Osteoblast (primary cell): ENCODE measurements around the gene ZSCAN20. TPM values are rescaled to one million over a fixed set of nuclear protein-coding genes. Genes with fewer than 3 reads are reported as not detected.
"Not testable (repeated sequence)": the region's sequence is repeated elsewhere in the genome, so short reads cannot be mapped to it uniquely, and the experiment has no call there.

Source experiments
- DNase-seq: peaks from one replicate; pipeline ENCODE4 v3.0.0; 2011; ENCODE audit warnings: low spot score, mixed read lengths; ENCODE audit not compliant: insufficient read length; ENCODE audit errors: missing footprints
- H2AFZ ChIP-seq: 2 replicates; pipeline ENCODE4 v1.6.0; 2011; ENCODE audit warnings: mild to moderate bottlenecking, low read length
- H3K27ac ChIP-seq: 2 replicates; pipeline ENCODE4 v1.5.1; 2011; ENCODE audit warnings: mild to moderate bottlenecking, low read depth, low read length, moderate library complexity
- H3K27me3 ChIP-seq: 2 replicates; pipeline ENCODE4 v1.6.0; 2012; ENCODE audit warnings: mild to moderate bottlenecking, control low read depth, inconsistent platforms, low read length, moderate library complexity; ENCODE audit not compliant: insufficient read depth
- H3K36me3 ChIP-seq: 2 replicates; pipeline ENCODE4 v1.5.1; 2011; ENCODE audit warnings: mild to moderate bottlenecking, low read length, control low read depth, moderate library complexity; ENCODE audit not compliant: insufficient read depth
- H3K4me1 ChIP-seq: 2 replicates; pipeline ENCODE4 v1.5.1; 2011; ENCODE audit warnings: mild to moderate bottlenecking, low read length, control low read depth, moderate library complexity; ENCODE audit not compliant: insufficient read depth
- H3K4me2 ChIP-seq: 2 replicates; pipeline ENCODE4 v1.6.0; 2011; ENCODE audit warnings: mild to moderate bottlenecking, low read length; ENCODE audit not compliant: insufficient read depth
- H3K4me3 ChIP-seq: fragments of 200-600 bp; sonication (generic); 3 replicates; pipeline ENCODE4 v1.5.1; 2012; ENCODE audit warnings: mild to moderate bottlenecking, low read length, inconsistent platforms; ENCODE audit not compliant: insufficient read depth
- H3K79me2 ChIP-seq: 2 replicates; pipeline ENCODE4 v1.6.0; 2012; ENCODE audit warnings: mild to moderate bottlenecking, low read length, control low read depth, inconsistent platforms; ENCODE audit not compliant: insufficient read depth
- H3K9me3 ChIP-seq: 2 replicates; pipeline ENCODE4 v1.5.1; 2011; ENCODE audit warnings: low read depth, low read length, control low read depth
- H4K20me1 ChIP-seq: 2 replicates; pipeline ENCODE4 v1.6.0; 2012; ENCODE audit warnings: mild to moderate bottlenecking, low read length, control low read depth; ENCODE audit not compliant: insufficient read depth
- total RNA-seq: library from RNA; depleted of rRNA; stranded (reverse); fragments of >200 nt; gene quantifications from 2 replicates; pipeline ENCODE4 v1.2.3, GENCODE V29; 2012
- TF ChIP-seq, protein P1 (sequence below): IDR thresholded peaks from 2 replicates; pipeline ENCODE4 v1.5.1; 2011; ENCODE audit warnings: mild to moderate bottlenecking, low read depth, low read length, moderate library complexity; ENCODE audit errors: extremely low read depth

ZSCAN20 gene
- total RNA-seq, 1 donor: 9.8 TPM

DNA sequence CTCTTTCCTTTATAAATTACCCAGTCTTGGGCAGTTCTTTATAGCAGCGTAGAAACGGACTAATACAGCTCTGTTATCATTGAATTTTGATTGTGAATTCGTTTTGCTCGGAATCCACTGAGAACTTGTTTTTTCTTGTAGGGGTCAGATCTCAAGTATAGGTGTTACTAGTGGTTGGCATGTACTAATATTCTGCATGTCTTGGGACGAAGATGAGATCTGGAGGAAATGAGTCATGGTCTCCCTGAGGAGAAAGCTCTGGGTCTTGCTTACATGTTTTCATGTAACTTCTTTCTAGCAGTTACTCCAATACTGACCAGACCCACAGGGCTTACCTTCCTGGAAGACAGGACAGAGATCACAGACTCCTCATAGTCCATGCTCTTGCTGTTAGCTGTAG, 30.3 kb downstream of the ZSCAN20 start:
- Histone ChIP-seq H3K79me2 (no peaks in the 10 kb centered on the region), H3K27ac (no peak overlapping the region), H3K36me3 (no peaks in the 10 kb centered on the region), H3K9me3 (no peaks in the 10 kb centered on the region), H3K27me3 (no peaks in the 10 kb centered on the region), H3K4me2 (no peak overlapping the region), H2AFZ (no peak overlapping the region), H3K4me1 (no peaks in the 10 kb centered on the region), H3K4me3 (no peak overlapping the region), H4K20me1 (no peaks in the 10 kb centered on the region)
- no peak for DNase-seq
- TF ChIP-seq, protein P1, sequence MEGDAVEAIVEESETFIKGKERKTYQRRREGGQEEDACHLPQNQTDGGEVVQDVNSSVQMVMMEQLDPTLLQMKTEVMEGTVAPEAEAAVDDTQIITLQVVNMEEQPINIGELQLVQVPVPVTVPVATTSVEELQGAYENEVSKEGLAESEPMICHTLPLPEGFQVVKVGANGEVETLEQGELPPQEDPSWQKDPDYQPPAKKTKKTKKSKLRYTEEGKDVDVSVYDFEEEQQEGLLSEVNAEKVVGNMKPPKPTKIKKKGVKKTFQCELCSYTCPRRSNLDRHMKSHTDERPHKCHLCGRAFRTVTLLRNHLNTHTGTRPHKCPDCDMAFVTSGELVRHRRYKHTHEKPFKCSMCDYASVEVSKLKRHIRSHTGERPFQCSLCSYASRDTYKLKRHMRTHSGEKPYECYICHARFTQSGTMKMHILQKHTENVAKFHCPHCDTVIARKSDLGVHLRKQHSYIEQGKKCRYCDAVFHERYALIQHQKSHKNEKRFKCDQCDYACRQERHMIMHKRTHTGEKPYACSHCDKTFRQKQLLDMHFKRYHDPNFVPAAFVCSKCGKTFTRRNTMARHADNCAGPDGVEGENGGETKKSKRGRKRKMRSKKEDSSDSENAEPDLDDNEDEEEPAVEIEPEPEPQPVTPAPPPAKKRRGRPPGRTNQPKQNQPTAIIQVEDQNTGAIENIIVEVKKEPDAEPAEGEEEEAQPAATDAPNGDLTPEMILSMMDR: no peak

DNA sequence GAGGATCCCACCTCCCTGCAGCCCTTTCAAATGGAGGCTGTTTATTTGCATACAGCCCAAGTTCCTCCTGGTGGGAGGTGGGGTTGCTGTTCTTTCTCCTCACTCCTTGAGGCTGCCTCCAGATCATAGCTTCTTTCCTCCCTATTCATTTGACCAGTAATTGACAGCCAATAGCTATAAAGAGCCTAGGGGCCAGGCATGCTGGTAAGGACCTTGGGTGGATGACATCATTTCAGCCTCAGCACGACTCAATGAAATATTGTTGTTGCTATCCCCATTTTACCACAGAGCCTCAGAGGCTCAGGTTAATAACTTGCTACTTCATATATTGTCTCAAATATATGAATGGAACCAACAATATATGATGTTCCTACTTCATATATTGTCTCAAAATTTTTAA, 31.1 kb downstream of the ZSCAN20 start:
- Histone ChIP-seq H4K20me1 (no peaks in the 10 kb centered on the region), H3K4me2 (no peak overlapping the region), H3K27ac (no peak overlapping the region), H3K79me2 (no peaks in the 10 kb centered on the region), H3K4me3 (no peak overlapping the region), H2AFZ (no peak overlapping the region), H3K4me1 (no peaks in the 10 kb centered on the region), H3K27me3 (no peaks in the 10 kb centered on the region), H3K36me3 (no peaks in the 10 kb centered on the region), H3K9me3 (no peaks in the 10 kb centered on the region)
- DNase-seq: no peak
- TF ChIP-seq, protein P1: no peak

DNA sequence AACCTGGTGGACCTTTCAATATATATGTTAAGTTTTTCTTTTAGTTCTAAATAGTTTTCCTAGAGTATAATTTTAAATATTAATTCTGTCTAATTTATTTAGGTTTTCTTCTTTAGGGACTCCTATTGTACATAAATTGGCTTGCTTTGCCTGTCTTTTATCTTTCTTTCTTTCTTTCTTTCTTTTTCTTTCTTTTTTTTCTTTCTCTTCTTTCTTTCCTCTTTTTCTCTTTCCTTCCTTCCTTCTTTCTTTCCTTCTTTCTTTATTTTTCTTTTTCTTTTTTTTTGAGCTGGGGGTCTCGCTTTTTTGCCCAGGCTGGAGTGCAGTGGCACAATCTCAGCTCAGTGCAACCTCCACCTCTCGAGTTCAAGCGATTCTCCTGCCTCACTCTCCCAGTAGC, 35.2 kb downstream of the ZSCAN20 start:
- TF ChIP-seq, protein P1: no peak
- no peaks in the 10 kb centered on the region for H3K36me3 ChIP-seq
- no peak for DNase-seq

DNA sequence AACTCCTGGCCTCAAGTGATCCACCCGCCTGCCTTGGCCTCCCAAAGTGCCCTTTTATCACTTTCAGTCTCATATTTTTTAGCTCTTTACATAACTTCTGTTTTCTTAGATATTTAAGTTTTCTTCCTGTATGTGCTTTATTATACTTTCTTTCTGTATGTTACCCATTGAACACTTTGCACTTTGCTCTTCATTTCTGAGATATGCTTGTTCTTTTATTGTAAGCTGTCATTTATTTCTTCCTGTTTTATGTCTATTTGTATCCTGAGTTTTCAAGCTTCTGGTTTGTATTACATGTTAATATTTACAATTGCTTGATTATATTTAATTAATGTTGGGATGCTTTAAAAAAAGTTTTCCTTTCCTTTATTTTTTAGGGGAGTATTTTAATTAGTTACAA, 35.7 kb downstream of the ZSCAN20 start:
- H3K36me3 ChIP-seq: no peaks in the 10 kb centered on the region
- H3K27me3 ChIP-seq: no peaks in the 10 kb centered on the region
- no peak overlapping the region for H3K27ac ChIP-seq
- DNase-seq: no peak
- no peak overlapping the region for H3K4me3 ChIP-seq
- no peaks in the 10 kb centered on the region for H3K79me2 ChIP-seq
- no peaks in the 10 kb centered on the region for H4K20me1 ChIP-seq
- H2AFZ ChIP-seq: no peak overlapping the region
- H3K4me1 ChIP-seq: no peaks in the 10 kb centered on the region
- TF ChIP-seq, protein P1: no peak
- no peak overlapping the region for H3K4me2 ChIP-seq
- no peaks in the 10 kb centered on the region for H3K9me3 ChIP-seq

More for the DNA sequence above, 35.2 kb downstream of the ZSCAN20 start:
- Histone ChIP-seq H3K79me2 (no peaks in the 10 kb centered on the region), H3K4me2 (no peak overlapping the region), H4K20me1 (no peaks in the 10 kb centered on the region), H3K4me1 (no peaks in the 10 kb centered on the region), H2AFZ (no peak overlapping the region), H3K27ac (no peak overlapping the region), H3K27me3 (no peaks in the 10 kb centered on the region), H3K4me3 (no peak overlapping the region), H3K9me3 (no peaks in the 10 kb centered on the region)

DNA sequence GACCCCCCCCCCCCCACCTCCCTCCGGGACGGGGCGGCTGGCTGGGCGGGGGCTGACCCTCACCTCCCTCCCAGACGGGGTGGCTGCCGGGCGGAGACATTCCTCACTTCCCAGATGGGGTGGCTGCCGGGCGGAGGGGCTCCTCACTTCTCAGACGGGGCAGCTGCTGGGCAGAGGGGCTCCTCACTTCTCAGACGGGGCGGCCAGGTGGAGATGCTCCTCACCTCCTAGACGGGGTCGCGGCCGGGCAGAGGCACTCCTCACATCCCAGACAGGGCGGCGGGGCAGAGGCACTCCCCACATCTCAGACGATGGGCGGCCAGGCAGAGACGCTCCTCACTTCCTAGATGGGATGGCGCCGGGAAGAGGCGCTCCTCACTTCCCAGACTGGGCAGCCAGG, 36.8 kb downstream of the ZSCAN20 start:
- not testable (repeated sequence) for H4K20me1 ChIP-seq, H2AFZ ChIP-seq, H3K36me3 ChIP-seq, H3K4me3 ChIP-seq, H3K9me3 ChIP-seq, H3K4me1 ChIP-seq, DNase-seq, H3K27ac ChIP-seq, H3K79me2 ChIP-seq, H3K27me3 ChIP-seq, H3K4me2 ChIP-seq
